H1 (cell line): ENCODE results near the gene CNTN5. TPM values are rescaled to one million over a fixed set of nuclear protein-coding genes. Genes with fewer than 3 reads are reported as not detected.

ENCODE experiments used
- ATF2 ChIP-seq: IDR thresholded peaks from 2 replicates; pipeline ENCODE4 v1.6.1; 2012; ENCODE audit warnings: low read length, inconsistent platforms
- CHD2 ChIP-seq: IDR thresholded peaks from 2 replicates; pipeline ENCODE4 v1.6.1; 2012; ENCODE audit warnings: low read length, improper control_type of control experiment
- FOSL1 ChIP-seq: IDR thresholded peaks from 2 replicates; pipeline ENCODE4 v1.6.1; 2011; ENCODE audit warnings: mild to moderate bottlenecking, low read depth, low read length, moderate library complexity; ENCODE audit not compliant: insufficient read depth
- NANOG ChIP-seq: IDR thresholded peaks from 2 replicates; pipeline ENCODE4 v1.6.1; 2011; ENCODE audit warnings: low read length, low read depth, mild to moderate bottlenecking, inconsistent platforms; ENCODE audit not compliant: insufficient read depth, poor library complexity, severe bottlenecking
- POU5F1 ChIP-seq: IDR thresholded peaks from 2 replicates; pipeline ENCODE4 v1.6.1; 2011; ENCODE audit warnings: low read depth, mild to moderate bottlenecking, low read length, moderate library complexity
- RAD21 ChIP-seq, 2 experiments: IDR thresholded peaks in 1 of 2; conservative IDR thresholded peaks in 1 of 2; 2 replicates each; pipeline ENCODE4 v1.6.1; 2011; ENCODE audit warnings: low read depth in 2 of 2, low read length in 2 of 2, improper control_type of control experiment in 1 of 2, inconsistent platforms in 1 of 2, mild to moderate bottlenecking in 1 of 2, moderate library complexity in 1 of 2
- SIN3A ChIP-seq, 2 experiments: IDR thresholded peaks in 1 of 2; conservative IDR thresholded peaks in 1 of 2; 2 replicates each; pipeline ENCODE4 v1.6.1; 2011 to 2012; ENCODE audit warnings: low read length in 2 of 2, improper control_type of control experiment in 1 of 2, low read depth in 1 of 2, mild to moderate bottlenecking in 1 of 2
- polyA plus RNA-seq, 7 experiments: library from polyadenylated mRNA; depleted of rRNA in 3 of 7; stranded (reverse) in 5 of 7; unstranded in 2 of 7; fragments of >200 nt in 5 of 7; fragments of 200-250 nt in 2 of 7; gene quantifications; 1 replicate in 5 of 7; 2 replicates in 1 of 7; 4 replicates in 1 of 7; pipeline versions ENCODE4 v1.2.1 to v1.2.3, GENCODE V29; 2011 to 2013; ENCODE audit warnings: missing spikeins in 2 of 7, mixed read lengths in 2 of 7
- total RNA-seq: library from RNA; stranded (reverse); fragmentation: NEBNext Ultra II Directional; extraction: Animal tissue kit (Norgen Biotek cat#: 25700); gene quantifications from 2 replicates; pipeline ENCODE4 v1.2.1, GENCODE V29; 2021

CNTN5 gene
- total and polyA plus RNA-seq, 2 of the 8 experiments (the other 6 are each of a cell fraction or from before 2014, with no cell fraction given), result not detected

DNA sequence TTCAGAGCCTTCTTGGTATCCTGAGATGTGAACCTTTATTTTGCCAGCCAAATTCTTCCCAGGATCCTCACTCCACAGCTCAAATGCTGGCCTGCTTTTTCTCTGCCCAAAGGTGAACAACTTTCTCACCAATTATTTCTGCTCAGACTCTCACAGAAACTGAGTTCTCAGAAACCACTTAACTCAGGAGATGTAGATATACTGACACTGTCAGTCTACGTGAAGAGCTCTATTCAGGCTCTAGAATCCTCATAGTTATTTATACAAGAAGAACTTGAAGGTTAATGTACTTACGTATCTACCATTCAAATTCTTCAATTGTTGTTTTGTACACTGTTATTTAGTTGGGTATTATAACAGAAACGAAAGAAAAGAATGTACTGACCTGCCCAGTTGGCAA is 666.1 kb downstream of the CNTN5 start (continued):
- TF ChIP-seq ATF2, result no peak
- TF ChIP-seq SIN3A (conservative IDR thresholded peaks at IDR 0.05 in 1 of 2, IDR thresholded peaks at IDR 0.05 in 1 of 2; ENCODE audit: low read depth in 1 of 2, low read length in 2 of 2), result no peak
- TF ChIP-seq RAD21 (IDR thresholded peaks at IDR 0.05 in 1 of 2, conservative IDR thresholded peaks at IDR 0.05 in 1 of 2; ENCODE audit: low read depth in 2 of 2, low read length in 2 of 2), result no peak
- TF ChIP-seq POU5F1, result no peak
- no peak for TF ChIP-seq NANOG
- TF ChIP-seq FOSL1, result no peak
- TF ChIP-seq CHD2, result no peak
